ENCODE data around the gene MTHFD2L.

MTHFD2L gene

DNA sequence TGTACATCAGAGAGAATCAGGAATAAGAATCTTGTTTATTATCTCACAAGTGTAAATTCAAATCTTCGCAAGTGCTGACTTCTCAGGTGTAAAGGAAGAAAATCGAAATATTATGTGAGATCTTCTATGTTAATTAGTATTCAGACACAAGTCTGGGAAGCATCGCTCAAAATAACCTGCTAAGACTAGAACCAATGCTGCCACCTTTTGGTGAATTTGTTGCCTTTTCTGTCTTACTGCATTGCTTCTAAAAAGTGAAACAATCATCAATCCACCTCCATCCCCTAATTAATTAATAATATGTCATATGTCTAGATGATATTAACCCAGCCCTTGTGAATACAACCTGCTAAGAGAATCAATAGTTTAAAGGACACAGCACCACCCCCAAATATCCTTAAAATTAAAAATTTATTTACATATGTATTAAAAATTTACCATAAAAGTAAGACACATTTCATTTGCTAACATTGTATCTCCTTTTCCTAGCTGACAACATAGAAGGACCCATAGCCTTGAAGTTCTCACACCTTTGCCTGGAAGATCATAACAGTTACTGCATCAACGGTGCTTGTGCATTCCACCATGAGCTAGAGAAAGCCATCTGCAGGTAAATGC, 153.9 kb downstream of the MTHFD2L start:
- no peaks in the 10 kb centered on the region for H3K36me3 ChIP-seq (ENCODE audit: control insufficient read depth, insufficient read depth, low read length)
- no peak overlapping the region for H3K4me3 ChIP-seq (ENCODE audit: insufficient read depth, low read depth, low read length, poor library complexity, severe bottlenecking)

GRCh38 chr4:74314329-74314728, 156.4 kb downstream of the MTHFD2L start:
- no peak overlapping the region for H3K27ac ChIP-seq (ENCODE audit: insufficient read depth, low read length, poor library complexity, severe bottlenecking)

More for the DNA sequence above, 153.9 kb downstream of the MTHFD2L start:
- DNase-seq: no peak
- Histone ChIP-seq H3K4me1 (ENCODE audit: control insufficient read depth, insufficient read depth, low read length, poor library complexity, severe bottlenecking) (no peaks in the 10 kb centered on the region), H3K27ac (ENCODE audit: insufficient read depth, low read length, poor library complexity, severe bottlenecking) (no peak overlapping the region), H3K9me3 (ENCODE audit: control insufficient read depth, low read length) (no peaks in the 10 kb centered on the region), H3K27me3 (replicated peaks; ENCODE audit: control insufficient read depth, insufficient read depth, low read length, poor library complexity, severe bottlenecking) (no peaks in the 10 kb centered on the region)

GRCh38 chr4:74314944-74315343, 157.0 kb downstream of the MTHFD2L start:
- no peak overlapping the region for H3K27ac ChIP-seq (ENCODE audit: insufficient read depth, low read length, poor library complexity, severe bottlenecking)
- no peaks in the 10 kb centered on the region for H3K4me1 ChIP-seq (ENCODE audit: control insufficient read depth, insufficient read depth, low read length, poor library complexity, severe bottlenecking)
- no peaks in the 10 kb centered on the region for H3K9me3 ChIP-seq (ENCODE audit: control insufficient read depth, low read length)
- no peak overlapping the region for H3K4me3 ChIP-seq (ENCODE audit: insufficient read depth, low read depth, low read length, poor library complexity, severe bottlenecking)
- no peaks in the 10 kb centered on the region for H3K27me3 ChIP-seq (replicated peaks; ENCODE audit: control insufficient read depth, insufficient read depth, low read length, poor library complexity, severe bottlenecking)
- DNase-seq: no peak
- no peaks in the 10 kb centered on the region for H3K36me3 ChIP-seq (ENCODE audit: control insufficient read depth, insufficient read depth, low read length)

More at GRCh38 chr4:74314329-74314728, 156.4 kb downstream of the MTHFD2L start:
- H3K4me3 ChIP-seq (ENCODE audit: insufficient read depth, low read depth, low read length, poor library complexity, severe bottlenecking): no peak overlapping the region
- no peaks in the 10 kb centered on the region for H3K27me3 ChIP-seq (replicated peaks; ENCODE audit: control insufficient read depth, insufficient read depth, low read length, poor library complexity, severe bottlenecking)
- no peaks in the 10 kb centered on the region for H3K9me3 ChIP-seq (ENCODE audit: control insufficient read depth, low read length)
- H3K4me1 ChIP-seq (ENCODE audit: control insufficient read depth, insufficient read depth, low read length, poor library complexity, severe bottlenecking): no peaks in the 10 kb centered on the region
- no peaks in the 10 kb centered on the region for H3K36me3 ChIP-seq (ENCODE audit: control insufficient read depth, insufficient read depth, low read length)
- no peak for DNase-seq

DNA sequence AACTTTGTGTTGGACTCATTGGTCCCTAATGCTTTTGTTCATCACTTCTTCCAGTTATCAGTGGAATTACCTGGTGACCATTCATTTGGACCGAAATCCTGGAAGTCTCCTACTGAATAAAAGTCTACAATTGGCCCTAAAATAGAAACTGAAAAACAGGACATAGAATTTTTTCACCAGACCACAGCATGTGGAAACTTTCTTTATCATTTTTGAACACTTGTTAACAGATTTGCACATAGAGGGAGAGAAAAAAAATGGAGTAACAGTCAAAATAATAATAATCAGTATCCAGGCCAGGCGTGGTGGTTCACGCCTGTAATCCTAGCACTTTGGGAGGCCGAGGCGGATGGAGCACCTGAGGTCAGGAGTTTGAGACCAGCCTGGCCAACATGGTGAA, 157.5 kb downstream of the MTHFD2L start:
- Histone ChIP-seq H3K9me3 (ENCODE audit: control insufficient read depth, low read length) (no peaks in the 10 kb centered on the region), H3K27me3 (replicated peaks; ENCODE audit: control insufficient read depth, insufficient read depth, low read length, poor library complexity, severe bottlenecking) (no peaks in the 10 kb centered on the region), H3K4me3 (ENCODE audit: insufficient read depth, low read depth, low read length, poor library complexity, severe bottlenecking) (no peak overlapping the region), H3K27ac (ENCODE audit: insufficient read depth, low read length, poor library complexity, severe bottlenecking) (no peak overlapping the region), H3K4me1 (ENCODE audit: control insufficient read depth, insufficient read depth, low read length, poor library complexity, severe bottlenecking) (no peaks in the 10 kb centered on the region), H3K36me3 (ENCODE audit: control insufficient read depth, insufficient read depth, low read length) (no peaks in the 10 kb centered on the region)
- no peak for DNase-seq

- no peaks in the 10 kb centered on the region for H3K36me3 ChIP-seq (ENCODE audit: control insufficient read depth, insufficient read depth, low read length)
- H3K4me1 ChIP-seq (ENCODE audit: control insufficient read depth, insufficient read depth, low read length, poor library complexity, severe bottlenecking): no peaks in the 10 kb centered on the region
- H3K9me3 ChIP-seq (ENCODE audit: control insufficient read depth, low read length): no peaks in the 10 kb centered on the region
- H3K27me3 ChIP-seq (replicated peaks; ENCODE audit: control insufficient read depth, insufficient read depth, low read length, poor library complexity, severe bottlenecking): no peaks in the 10 kb centered on the region
- H3K27ac ChIP-seq (ENCODE audit: insufficient read depth, low read length, poor library complexity, severe bottlenecking): no peak overlapping the region
- no peak for DNase-seq
- H3K4me3 ChIP-seq (ENCODE audit: insufficient read depth, low read depth, low read length, poor library complexity, severe bottlenecking): no peak overlapping the region
These were observed 158.5 kb downstream of the MTHFD2L start for GRCh38 chr4:74316397-74316796.

GRCh38 chr4:74317616-74318246, 159.8 kb downstream of the MTHFD2L start:
- no peak for DNase-seq
- Histone ChIP-seq H3K36me3 (ENCODE audit: control insufficient read depth, insufficient read depth, low read length) (no peaks in the 10 kb centered on the region), H3K4me3 (ENCODE audit: insufficient read depth, low read depth, low read length, poor library complexity, severe bottlenecking) (no peak overlapping the region), H3K27me3 (replicated peaks; ENCODE audit: control insufficient read depth, insufficient read depth, low read length, poor library complexity, severe bottlenecking) (no peaks in the 10 kb centered on the region), H3K4me1 (ENCODE audit: control insufficient read depth, insufficient read depth, low read length, poor library complexity, severe bottlenecking) (no peaks in the 10 kb centered on the region), H3K9me3 (ENCODE audit: control insufficient read depth, low read length) (no peaks in the 10 kb centered on the region), H3K27ac (ENCODE audit: insufficient read depth, low read length, poor library complexity, severe bottlenecking) (no peak overlapping the region)

GRCh38 chr4:74318276-74318675, 160.4 kb downstream of the MTHFD2L start:
- no peaks in the 10 kb centered on the region for H3K4me1 ChIP-seq (ENCODE audit: control insufficient read depth, insufficient read depth, low read length, poor library complexity, severe bottlenecking)
- no peak overlapping the region for H3K27ac ChIP-seq (ENCODE audit: insufficient read depth, low read length, poor library complexity, severe bottlenecking)
- DNase-seq: no peak
- no peaks in the 10 kb centered on the region for H3K27me3 ChIP-seq (replicated peaks; ENCODE audit: control insufficient read depth, insufficient read depth, low read length, poor library complexity, severe bottlenecking)
- H3K4me3 ChIP-seq (ENCODE audit: insufficient read depth, low read depth, low read length, poor library complexity, severe bottlenecking): no peak overlapping the region
- no peaks in the 10 kb centered on the region for H3K36me3 ChIP-seq (ENCODE audit: control insufficient read depth, insufficient read depth, low read length)
- no peaks in the 10 kb centered on the region for H3K9me3 ChIP-seq (ENCODE audit: control insufficient read depth, low read length)

- H3K36me3 ChIP-seq (ENCODE audit: control insufficient read depth, insufficient read depth, low read length): no peaks in the 10 kb centered on the region
- no peaks in the 10 kb centered on the region for H3K27me3 ChIP-seq (replicated peaks; ENCODE audit: control insufficient read depth, insufficient read depth, low read length, poor library complexity, severe bottlenecking)
- no peak overlapping the region for H3K4me3 ChIP-seq (ENCODE audit: insufficient read depth, low read depth, low read length, poor library complexity, severe bottlenecking)
- no peaks in the 10 kb centered on the region for H3K4me1 ChIP-seq (ENCODE audit: control insufficient read depth, insufficient read depth, low read length, poor library complexity, severe bottlenecking)
- DNase-seq: no peak
- H3K9me3 ChIP-seq (ENCODE audit: control insufficient read depth, low read length): no peaks in the 10 kb centered on the region
- H3K27ac ChIP-seq (ENCODE audit: insufficient read depth, low read length, poor library complexity, severe bottlenecking): no peak overlapping the region
These were observed 161.6 kb downstream of the MTHFD2L start for GRCh38 chr4:74319470-74319869.

DNA sequence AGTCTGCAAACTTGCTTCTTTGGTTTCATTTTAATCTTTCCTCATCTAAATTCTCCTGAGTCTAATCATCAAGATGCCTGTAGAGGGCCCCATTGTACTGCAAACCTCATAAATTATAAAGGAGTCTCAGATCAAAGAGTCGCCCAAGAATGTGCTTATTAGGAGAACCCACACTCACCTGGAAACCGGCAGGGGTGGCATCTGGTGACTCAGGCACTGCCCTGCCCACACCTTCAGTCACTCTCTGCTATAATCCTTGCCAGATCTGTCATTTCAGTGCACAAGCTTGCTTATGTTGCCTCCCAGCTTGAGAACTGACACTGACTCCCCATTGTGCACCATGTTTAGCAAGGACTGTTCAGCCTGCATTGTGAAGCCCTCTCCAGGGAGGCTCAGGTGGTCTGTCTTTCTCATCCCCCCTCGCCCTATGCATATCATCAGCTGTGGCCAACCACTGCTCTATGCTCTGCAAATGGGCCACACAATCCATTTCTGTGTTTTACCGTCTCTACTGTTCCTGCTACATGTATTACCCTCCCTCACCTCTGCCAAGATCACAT, 162.7 kb downstream of the MTHFD2L start:
- no peaks in the 10 kb centered on the region for H3K36me3 ChIP-seq (ENCODE audit: control insufficient read depth, insufficient read depth, low read length)
- H3K4me3 ChIP-seq (ENCODE audit: insufficient read depth, low read depth, low read length, poor library complexity, severe bottlenecking): no peak overlapping the region
- no peak overlapping the region for H3K27ac ChIP-seq (ENCODE audit: insufficient read depth, low read length, poor library complexity, severe bottlenecking)
- no peaks in the 10 kb centered on the region for H3K4me1 ChIP-seq (ENCODE audit: control insufficient read depth, insufficient read depth, low read length, poor library complexity, severe bottlenecking)
- H3K27me3 ChIP-seq (replicated peaks; ENCODE audit: control insufficient read depth, insufficient read depth, low read length, poor library complexity, severe bottlenecking): no peaks in the 10 kb centered on the region
- no peak for DNase-seq
- no peaks in the 10 kb centered on the region for H3K9me3 ChIP-seq (ENCODE audit: control insufficient read depth, low read length)

GRCh38 chr4:74322301-74322700, 164.4 kb downstream of the MTHFD2L start:
- no peak for DNase-seq
- Histone ChIP-seq H3K27ac (ENCODE audit: insufficient read depth, low read length, poor library complexity, severe bottlenecking) (no peak overlapping the region), H3K27me3 (replicated peaks; ENCODE audit: control insufficient read depth, insufficient read depth, low read length, poor library complexity, severe bottlenecking) (no peaks in the 10 kb centered on the region), H3K4me3 (ENCODE audit: insufficient read depth, low read depth, low read length, poor library complexity, severe bottlenecking) (no peak overlapping the region), H3K4me1 (ENCODE audit: control insufficient read depth, insufficient read depth, low read length, poor library complexity, severe bottlenecking) (no peaks in the 10 kb centered on the region), H3K9me3 (ENCODE audit: control insufficient read depth, low read length) (no peaks in the 10 kb centered on the region), H3K36me3 (ENCODE audit: control insufficient read depth, insufficient read depth, low read length) (no peaks in the 10 kb centered on the region)

Measured in effector memory CD4-positive, alpha-beta T cell (primary cell).